Ishikawa (cell line): ENCODE data around the gene HBP1.

Source experiments
- CEBPB ChIP-seq: IDR thresholded peaks from 2 replicates; pipeline ENCODE4 v1.6.1; 2012
- CREB1 ChIP-seq: IDR thresholded peaks from 2 replicates; pipeline ENCODE4 v1.6.1; 2012; ENCODE audit warnings: low read depth
- EGR1 ChIP-seq: IDR thresholded peaks from 2 replicates; pipeline ENCODE4 v1.6.1; 2012
- EP300 ChIP-seq: IDR thresholded peaks from 2 replicates; pipeline ENCODE4 v1.6.1; 2012; ENCODE audit warnings: borderline replicate concordance
- FOXM1 ChIP-seq: IDR thresholded peaks from 2 replicates; pipeline ENCODE4 v1.6.1; 2012; ENCODE audit warnings: low read depth, borderline replicate concordance
- MAX ChIP-seq: IDR thresholded peaks from 2 replicates; pipeline ENCODE4 v1.6.1; 2012
- NFIC ChIP-seq: IDR thresholded peaks from 2 replicates; pipeline ENCODE4 v1.6.1; 2012
- RAD21 ChIP-seq: IDR thresholded peaks from 2 replicates; pipeline ENCODE4 v1.6.1; 2012; ENCODE audit warnings: low read depth
- REST ChIP-seq: IDR thresholded peaks from 2 replicates; pipeline ENCODE4 v1.6.1; 2012; ENCODE audit warnings: low read depth, mild to moderate bottlenecking
- TAF1 ChIP-seq: IDR thresholded peaks from 2 replicates; pipeline ENCODE4 v1.6.1; 2012; ENCODE audit warnings: low read depth, mild to moderate bottlenecking
- TCF12 ChIP-seq: IDR thresholded peaks from 2 replicates; pipeline ENCODE4 v1.6.1; 2012; ENCODE audit warnings: low read depth
- TEAD4 ChIP-seq: IDR thresholded peaks from 2 replicates; pipeline ENCODE4 v1.6.1; 2012
- USF1 ChIP-seq: IDR thresholded peaks from 2 replicates; pipeline ENCODE4 v1.6.1; 2012
- YY1 ChIP-seq: IDR thresholded peaks from 2 replicates; pipeline ENCODE4 v1.6.1; 2012; ENCODE audit warnings: low read depth
- ZBTB7A ChIP-seq: IDR thresholded peaks from 2 replicates; pipeline ENCODE4 v1.6.1; 2012; ENCODE audit warnings: low read depth

Gene HBP1

GRCh38 chr7:107173691-107174406 lies 5.0 kb downstream of the HBP1 start:
- no peak for TF ChIP-seq CREB1
- no peak for TF ChIP-seq TAF1
- TF ChIP-seq MAX: no peak
- no peak for TF ChIP-seq EGR1
- TF ChIP-seq CEBPB: no peak
- TF ChIP-seq USF1: no peak
- no peak for TF ChIP-seq RAD21
- no peak for TF ChIP-seq NFIC
- TF ChIP-seq YY1: no peak
- no peak for TF ChIP-seq TEAD4
- TF ChIP-seq REST: no peak

- no peak for TF ChIP-seq USF1
- TF ChIP-seq TEAD4: no peak
- TF ChIP-seq ZBTB7A: no peak
- TF ChIP-seq EP300: no peak
- TF ChIP-seq RAD21: no peak
- TF ChIP-seq NFIC: no peak
- TF ChIP-seq EGR1: no peak
- TF ChIP-seq MAX: no peak
- no peak for TF ChIP-seq TAF1
- no peak for TF ChIP-seq TCF12
- no peak for TF ChIP-seq FOXM1
These were observed 10.7 kb downstream of the HBP1 start for GRCh38 chr7:107179326-107180164.

GRCh38 chr7:107180378-107180777 lies 11.6 kb downstream of the HBP1 start:
- no peak for TF ChIP-seq EGR1
- TF ChIP-seq FOXM1: no peak
- peak; percentile 56; the same call in 1 of the 2 replicates for TF ChIP-seq CEBPB
- TF ChIP-seq TAF1: no peak
- TF ChIP-seq TCF12: 0 out of 2 replicates have a peak, but pooled peaks have one; percentile 40
- TF ChIP-seq RAD21: no peak
- no peak for TF ChIP-seq CREB1
- TF ChIP-seq USF1: no peak
- no peak for TF ChIP-seq MAX
- TF ChIP-seq ZBTB7A: no peak
- TF ChIP-seq EP300: no peak
- TF ChIP-seq YY1: no peak
- TF ChIP-seq REST: no peak
- TF ChIP-seq TEAD4: no peak
- peak; percentile 81 for TF ChIP-seq NFIC

- TF ChIP-seq RAD21 (no peak), TCF12 (no peak), USF1 (no peak), CEBPB (no peak), EGR1 (no peak), NFIC (no peak), TAF1 (no peak), EP300 (no peak), ZBTB7A (no peak), CREB1 (no peak), FOXM1 (no peak), TEAD4 (no peak), REST (no peak), YY1 (no peak)
These were observed 12.4 kb downstream of the HBP1 start for GRCh38 chr7:107181172-107181571.
